ENCODE results near the gene APOM.

DNA sequence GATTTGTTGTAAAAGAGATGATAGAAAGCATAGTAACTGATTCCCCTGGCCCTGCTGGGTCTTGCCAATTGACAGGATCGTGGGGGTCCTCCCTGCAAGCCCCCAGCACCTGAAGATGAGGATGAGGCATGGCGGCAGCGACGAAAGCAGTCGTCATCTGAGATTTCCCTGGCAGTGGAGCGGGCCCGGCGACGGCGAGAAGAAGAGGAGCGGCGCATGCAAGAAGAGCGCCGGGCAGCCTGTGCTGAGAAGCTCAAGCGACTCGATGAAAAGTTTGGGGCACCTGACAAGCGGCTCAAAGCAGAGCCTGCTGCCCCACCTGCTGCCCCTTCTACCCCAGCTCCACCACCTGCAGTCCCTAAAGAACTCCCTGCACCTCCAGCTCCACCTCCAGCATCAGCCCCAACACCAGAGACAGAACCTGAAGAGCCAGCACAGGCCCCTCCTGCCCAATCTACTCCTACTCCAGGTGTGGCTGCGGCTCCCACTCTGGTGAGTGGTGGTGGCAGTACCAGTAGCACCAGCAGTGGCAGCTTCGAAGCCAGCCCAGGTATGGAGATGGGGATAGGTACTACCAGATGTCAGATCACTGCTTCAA lies 27.9 kb upstream of the APOM start:
- TF ChIP-seq, protein P1, sequence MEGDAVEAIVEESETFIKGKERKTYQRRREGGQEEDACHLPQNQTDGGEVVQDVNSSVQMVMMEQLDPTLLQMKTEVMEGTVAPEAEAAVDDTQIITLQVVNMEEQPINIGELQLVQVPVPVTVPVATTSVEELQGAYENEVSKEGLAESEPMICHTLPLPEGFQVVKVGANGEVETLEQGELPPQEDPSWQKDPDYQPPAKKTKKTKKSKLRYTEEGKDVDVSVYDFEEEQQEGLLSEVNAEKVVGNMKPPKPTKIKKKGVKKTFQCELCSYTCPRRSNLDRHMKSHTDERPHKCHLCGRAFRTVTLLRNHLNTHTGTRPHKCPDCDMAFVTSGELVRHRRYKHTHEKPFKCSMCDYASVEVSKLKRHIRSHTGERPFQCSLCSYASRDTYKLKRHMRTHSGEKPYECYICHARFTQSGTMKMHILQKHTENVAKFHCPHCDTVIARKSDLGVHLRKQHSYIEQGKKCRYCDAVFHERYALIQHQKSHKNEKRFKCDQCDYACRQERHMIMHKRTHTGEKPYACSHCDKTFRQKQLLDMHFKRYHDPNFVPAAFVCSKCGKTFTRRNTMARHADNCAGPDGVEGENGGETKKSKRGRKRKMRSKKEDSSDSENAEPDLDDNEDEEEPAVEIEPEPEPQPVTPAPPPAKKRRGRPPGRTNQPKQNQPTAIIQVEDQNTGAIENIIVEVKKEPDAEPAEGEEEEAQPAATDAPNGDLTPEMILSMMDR (conservative IDR thresholded peaks at IDR 0.05; ENCODE audit: low read depth, low read length) = no peak
- no peak for TF ChIP-seq EZH2 (IDR thresholded peaks at IDR 0.05; ENCODE audit: borderline replicate concordance, low read depth, low read length, poor library complexity, severe bottlenecking)

Data from A673 (cell line).